ENCODE results near the gene CGREF1. TPM values are rescaled to one million over a fixed set of nuclear protein-coding genes. Genes with fewer than 3 reads are reported as not detected.

The CGREF1 gene
- total and polyA plus RNA-seq, 3 donors from 2014 or later: 6.6 to 11.1 (median 7.4) TPM

GRCh38 chr2:27083410-27084296 is 35.3 kb downstream of the CGREF1 start:
- Histone ChIP-seq H3K27me3 (no peaks in the 10 kb centered on the region), H3K9me3 (no peaks in the 10 kb centered on the region), H3K36me3 (ENCODE audit: low read depth, missing control alignments) (no peaks in the 10 kb centered on the region), H3K4me3 (no peak overlapping the region), H3K4me1 (peaks cover 6% of the 10 kb centered on the region), H3K27ac (no peak overlapping the region)
- no peak for DNase-seq
- WGBS, 2 donors: 78 to 82% methylated on average over 14 to 20 of the region's 20 CpGs
- intact Hi-C loops (cut with DNase I; ENCODE audit: low total_unique reads): loop anchor here (10.0 kb wide), 1 partner anchor 131 kb away; the partner anchor contains the start of genes ATRAID, CAD and SLC5A6
- TF ChIP-seq CTCF (IDR thresholded peaks at IDR 0.05): no peak
- no peak for TF ChIP-seq POLR2A (IDR thresholded peaks at IDR 0.05)

- intact Hi-C loops (cut with DNase I; ENCODE audit: low total_unique reads): loop anchor here (10.0 kb wide), 1 partner anchor 132 kb away; the partner anchor contains the start of genes ATRAID, CAD and SLC5A6
- H3K27ac ChIP-seq: no peak overlapping the region
These were observed 36.0 kb downstream of the CGREF1 start for GRCh38 chr2:27082773-27083409.

GRCh38 chr2:27081984-27082772 is 36.8 kb downstream of the CGREF1 start:
- H3K27ac ChIP-seq: peak overlapping the region in 1 of 2 donors; percentile 37
- TF ChIP-seq POLR2A (IDR thresholded peaks at IDR 0.05) (no peak), CTCF (IDR thresholded peaks at IDR 0.05) (no peak)
- peaks cover 13% of the 10 kb centered on the region for H3K4me1 ChIP-seq
- no peaks in the 10 kb centered on the region for H3K9me3 ChIP-seq
- WGBS, 2 donors: 82 to 85% methylated on average over 11 to 38 of the region's 38 CpGs
- no peaks in the 10 kb centered on the region for H3K36me3 ChIP-seq (ENCODE audit: low read depth, missing control alignments)
- DNase-seq: no peak
- intact Hi-C loops (cut with DNase I; ENCODE audit: low total_unique reads): loop anchor here (10.0 kb wide), 1 partner anchor 133 kb away; the partner anchor contains the start of genes ATRAID, CAD and SLC5A6
- H3K4me3 ChIP-seq: no peak overlapping the region
- no peaks in the 10 kb centered on the region for H3K27me3 ChIP-seq

More at GRCh38 chr2:27082773-27083409, 36.0 kb downstream of the CGREF1 start:
- H3K9me3 ChIP-seq: no peaks in the 10 kb centered on the region
- DNase-seq: no peak
- H3K4me3 ChIP-seq: no peak overlapping the region
- H3K27me3 ChIP-seq: no peaks in the 10 kb centered on the region
- TF ChIP-seq CTCF (IDR thresholded peaks at IDR 0.05) (no peak), POLR2A (IDR thresholded peaks at IDR 0.05) (no peak)
- H3K4me1 ChIP-seq: peaks cover 10% of the 10 kb centered on the region
- WGBS, 2 donors: 81 to 91% methylated on average over 11 to 23 of the region's 27 CpGs
- no peaks in the 10 kb centered on the region for H3K36me3 ChIP-seq (ENCODE audit: low read depth, missing control alignments)

- intact Hi-C loops (cut with DNase I; ENCODE audit: low total_unique reads): loop anchor here (10.0 kb wide), 1 partner anchor 134 kb away; the partner anchor contains the start of genes ATRAID, CAD and SLC5A6
- no peak for DNase-seq
These were observed 38.4 kb downstream of the CGREF1 start for GRCh38 chr2:27080603-27080936.

More at GRCh38 chr2:27080603-27080936, 38.4 kb downstream of the CGREF1 start:
- peak overlapping the region; percentile 74 to 76 for H3K27ac ChIP-seq
- TF ChIP-seq CTCF (IDR thresholded peaks at IDR 0.05) (no peak), POLR2A (IDR thresholded peaks at IDR 0.05) (no peak)
- peaks cover 19% of the 10 kb centered on the region for H3K4me1 ChIP-seq
- peak overlapping the region in 1 of 2 donors; percentile 68 for H3K4me3 ChIP-seq
- no peaks in the 10 kb centered on the region for H3K27me3 ChIP-seq
- no peaks in the 10 kb centered on the region for H3K36me3 ChIP-seq (ENCODE audit: low read depth, missing control alignments)
- 55 to 76% methylated on average over 9 to 14 of the region's 14 CpGs for WGBS, 2 donors
- H3K9me3 ChIP-seq: no peaks in the 10 kb centered on the region
